ENCODE results near the gene SLC44A3. TPM values are rescaled to one million over a fixed set of nuclear protein-coding genes. Genes with fewer than 3 reads are reported as not detected.
"Not testable (repeated sequence)": the region's sequence is repeated elsewhere in the genome, so short reads cannot be mapped to it uniquely, and the experiment has no call there.

Gene SLC44A3
- total RNA-seq, 2 donors from 2014 or later: 3.7 to 5.4 TPM

GRCh38 chr1:94940738-94941137, 120.6 kb downstream of the SLC44A3 start:
- DNase-seq (no peak), ATAC-seq (no peak)
- intact Hi-C loops (cut with DNase I): no loop called here

GRCh38 chr1:94941480-94941879, 121.3 kb downstream of the SLC44A3 start:
- DNase-seq; intact Hi-C loops (cut with DNase I); ATAC-seq: not testable (repeated sequence)

GRCh38 chr1:94942171-94943128, 122.3 kb downstream of the SLC44A3 start:
- DNase-seq (no peak), ATAC-seq (no peak)
- intact Hi-C loops (cut with DNase I): no loop called here

Other genes with a start within 250 kb of the SLC44A3 start
- 100 to 1,000 TPM in 1 of 2 donors, 10 to 100 TPM in 1; 87.7 to 162 TPM for gene CNN3, start 106.8 kb downstream of the SLC44A3 start, total RNA-seq